ENCODE results near the gene PHKA1.
A peak's percentile ranks its signal among the peaks of the same experiment; 100 is the strongest.
"Not testable (repeated sequence)": the region's sequence is repeated elsewhere in the genome, so short reads cannot be mapped to it uniquely, and the experiment has no call there.

Gene PHKA1

DNA sequence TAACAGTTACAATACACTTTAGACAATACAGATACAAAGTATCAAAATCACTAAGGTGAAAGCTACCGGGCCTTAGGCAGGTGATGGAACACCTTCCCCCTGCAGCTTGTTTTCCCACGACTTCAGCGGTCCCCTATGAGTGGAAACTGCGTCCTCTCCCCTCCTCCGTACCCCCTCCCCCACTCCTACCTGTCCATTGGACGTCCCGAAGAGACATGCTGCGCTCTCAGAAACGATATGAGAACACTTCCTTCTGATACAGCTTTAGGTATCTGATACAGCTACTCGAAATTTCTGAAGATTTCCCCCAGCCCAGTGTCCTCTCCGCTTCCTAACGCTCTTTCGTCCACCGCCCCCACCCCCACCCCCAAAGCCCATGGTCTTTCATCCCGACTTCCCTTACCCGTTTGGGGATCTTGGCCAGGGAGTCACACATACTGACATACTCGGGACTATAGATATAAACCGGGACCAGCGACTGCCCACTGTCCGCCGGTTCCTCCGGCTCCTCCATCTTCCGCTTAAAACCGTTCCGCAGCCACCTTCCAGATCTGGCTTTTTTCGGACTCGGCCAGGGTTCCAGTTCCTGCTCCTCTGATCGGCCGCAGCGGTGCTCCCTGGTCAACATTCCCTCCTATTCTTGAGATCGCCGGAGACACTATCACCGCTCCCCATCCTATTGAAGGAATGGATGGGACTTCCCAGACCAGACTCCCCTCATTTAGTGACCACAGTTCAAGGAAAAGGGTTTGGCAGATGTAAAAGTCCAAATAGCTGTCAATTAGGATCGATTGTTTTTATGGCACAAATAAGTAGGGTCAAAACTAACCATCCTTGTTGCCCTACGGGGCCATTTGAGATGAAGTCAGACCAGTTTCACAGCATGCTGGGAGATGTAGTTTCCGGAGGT lies 141.6 kb downstream of the PHKA1 start, which contains the start of gene HDAC8:
TSS of gene HDAC8 (minus strand) at position 596 of the 910 bp plus-strand sequence. CDS start at position 514, 82 bp downstream.
- DNase-seq: peak; percentile 1 to 89 (median 30)

DNA sequence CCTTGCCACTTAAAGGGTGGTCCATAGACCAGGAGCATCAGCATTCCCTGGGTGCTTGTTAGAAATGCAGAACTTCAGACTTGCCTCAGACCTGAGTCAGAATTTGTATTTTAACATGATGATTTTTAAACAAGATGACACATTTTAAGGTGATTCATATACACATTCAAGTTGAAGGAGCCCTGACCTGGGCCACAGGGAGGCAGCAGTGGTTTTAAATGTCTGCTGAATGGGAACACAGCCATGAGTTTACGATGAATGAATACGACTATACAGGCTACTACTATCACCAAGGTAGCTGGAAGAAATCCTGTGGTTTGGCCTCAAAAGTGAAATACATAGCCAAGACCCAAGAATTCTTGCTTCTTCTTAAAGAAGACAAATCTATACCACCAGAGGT lies 144.3 kb downstream of the PHKA1 start:
- no peak for DNase-seq

DNA sequence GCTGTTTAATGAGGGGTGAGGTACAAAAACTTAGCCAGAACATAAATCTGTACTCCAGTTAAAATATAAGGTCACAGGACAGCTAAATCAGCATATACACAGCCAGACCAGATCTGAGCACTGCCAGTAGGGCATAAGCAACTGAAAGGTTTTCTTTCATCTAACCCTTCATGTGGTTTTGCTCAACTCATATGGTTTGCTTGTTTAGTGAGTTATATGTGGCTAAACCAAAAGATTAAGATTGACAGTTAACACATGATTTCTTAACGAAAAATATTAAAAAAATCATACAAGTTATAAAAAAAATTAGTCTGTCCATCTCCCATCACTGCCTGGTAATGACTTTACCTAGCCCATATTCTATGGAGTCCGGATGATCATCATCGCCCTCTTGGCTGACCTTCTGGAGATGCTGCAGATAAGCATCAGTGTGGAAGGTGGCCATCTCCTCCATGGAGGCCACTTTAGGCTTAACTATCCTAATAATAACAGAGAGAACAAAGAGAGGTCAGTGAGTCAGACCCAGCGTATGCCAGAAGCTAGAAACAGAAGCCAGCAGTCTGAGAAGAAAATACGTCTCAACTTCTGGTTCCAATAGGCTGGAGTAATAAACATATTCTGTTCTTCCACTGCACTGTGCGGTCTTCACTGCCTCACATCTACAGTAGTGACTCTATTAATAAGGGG lies 145.6 kb downstream of the PHKA1 start:
- DNase-seq: no peak

DNA sequence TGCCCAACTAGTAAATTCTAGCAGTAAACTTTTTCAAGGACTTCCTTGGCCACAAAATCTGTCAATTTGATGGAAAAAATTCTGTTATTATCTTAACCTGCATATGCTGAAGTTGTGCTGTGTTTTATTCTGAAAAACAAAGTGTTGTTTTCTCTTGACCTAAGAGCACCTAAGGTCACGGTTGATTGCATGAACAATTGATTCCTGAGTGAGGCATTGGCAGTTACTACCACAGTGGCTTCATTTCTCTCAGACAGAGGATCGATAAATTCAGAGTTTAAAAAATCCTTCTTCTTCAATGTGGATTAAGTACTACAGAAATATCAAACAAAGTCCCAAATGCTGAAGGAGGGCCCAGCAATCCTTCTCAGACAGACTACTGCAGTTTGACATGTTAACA lies 147.7 kb downstream of the PHKA1 start:
- no peak for DNase-seq

DNA sequence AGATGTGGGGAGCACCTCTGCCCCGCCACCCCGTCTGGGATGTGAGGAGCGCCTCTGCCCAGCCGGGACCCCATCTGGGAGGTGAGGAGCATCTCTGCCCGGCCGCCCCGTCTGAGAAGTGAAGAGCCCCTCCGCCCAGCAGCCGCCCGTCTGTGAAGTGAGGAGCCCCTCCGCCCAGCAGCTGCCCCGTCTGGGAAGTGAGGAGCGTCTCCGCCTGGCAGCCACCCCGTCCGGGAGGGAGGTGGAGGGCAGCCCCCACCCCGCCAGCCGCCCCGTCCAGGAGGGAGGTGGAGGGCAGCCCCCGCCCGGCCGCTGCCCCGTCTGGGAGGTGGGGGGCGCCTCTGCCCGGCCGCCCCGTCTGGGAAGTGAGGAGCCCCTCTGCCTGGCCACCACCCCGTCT lies 154.5 kb downstream of the PHKA1 start:
- not testable (repeated sequence) for DNase-seq

DNA sequence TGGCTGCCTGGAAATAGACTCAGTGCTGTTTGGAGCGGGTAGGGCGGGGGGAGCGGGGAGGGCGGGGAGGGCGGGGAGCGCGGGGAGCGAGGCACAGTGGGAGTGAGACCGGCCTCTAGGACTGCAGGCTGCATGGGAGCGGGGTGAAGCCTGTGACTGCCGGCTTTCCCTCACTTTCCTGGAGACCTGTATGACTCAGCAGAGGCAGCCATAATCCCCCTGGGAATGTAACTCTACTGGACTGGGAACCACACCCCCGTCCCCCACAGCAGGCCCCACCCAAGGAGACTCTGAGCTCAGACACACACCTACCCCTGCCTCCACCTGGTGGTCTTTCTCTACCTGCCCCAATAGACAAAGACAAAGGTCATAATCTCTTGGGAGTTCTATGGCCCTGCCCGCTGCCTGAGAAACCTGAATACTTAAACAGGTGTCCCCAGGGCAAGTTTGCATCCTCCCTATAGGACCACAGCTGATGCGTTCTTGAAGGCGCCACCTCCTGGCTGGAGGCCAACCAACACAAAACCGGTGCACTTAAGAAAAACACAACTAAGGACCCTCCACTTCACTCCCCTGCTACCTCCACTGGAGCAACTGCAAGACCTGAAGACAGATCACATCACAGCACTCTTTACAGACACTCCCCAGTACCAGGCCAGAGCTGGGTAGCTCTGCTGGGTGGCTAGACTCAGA lies 159.5 kb downstream of the PHKA1 start:
- peak in 1 of 51 donors; percentile 0 for DNase-seq

DNA sequence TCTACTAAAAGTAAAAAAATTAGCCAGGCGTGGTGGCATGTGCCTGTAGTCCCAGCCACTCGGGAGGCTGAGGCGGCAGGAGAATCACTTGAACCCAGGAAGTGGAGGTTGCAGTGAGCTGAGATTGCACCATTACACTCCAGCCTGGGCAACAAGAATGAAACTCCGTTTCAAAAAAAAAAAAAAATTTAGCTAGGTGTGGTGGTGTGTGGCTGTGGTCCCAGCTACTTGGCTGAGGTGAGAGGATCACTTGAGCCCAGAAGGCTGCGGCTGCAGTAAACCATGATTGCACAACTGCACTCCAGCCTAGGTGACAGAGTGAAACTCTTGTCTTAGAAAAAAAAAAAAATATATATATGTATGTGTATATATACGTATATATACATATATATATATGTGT lies 161.7 kb downstream of the PHKA1 start:
- DNase-seq: not testable (repeated sequence)

DNA sequence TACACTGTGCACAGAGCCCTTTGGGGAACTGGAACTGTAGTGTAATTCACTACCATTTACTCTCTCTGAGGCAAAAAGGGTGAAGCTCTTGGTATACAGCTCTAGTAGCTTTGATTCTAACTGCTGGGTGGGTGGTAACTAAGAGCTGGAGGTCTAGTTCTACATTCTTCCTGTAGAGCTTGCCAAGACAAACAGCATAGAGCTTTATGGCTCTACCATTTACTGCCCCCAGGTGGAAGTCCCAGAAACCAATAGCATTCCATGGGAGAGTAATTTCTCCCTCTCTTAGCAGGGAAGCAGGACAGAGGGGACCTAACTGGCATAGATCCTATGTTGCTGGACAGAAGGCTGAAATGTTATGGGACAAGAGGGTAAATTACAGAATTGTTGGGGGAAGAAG lies 168.1 kb downstream of the PHKA1 start:
- no peak for DNase-seq

DNA sequence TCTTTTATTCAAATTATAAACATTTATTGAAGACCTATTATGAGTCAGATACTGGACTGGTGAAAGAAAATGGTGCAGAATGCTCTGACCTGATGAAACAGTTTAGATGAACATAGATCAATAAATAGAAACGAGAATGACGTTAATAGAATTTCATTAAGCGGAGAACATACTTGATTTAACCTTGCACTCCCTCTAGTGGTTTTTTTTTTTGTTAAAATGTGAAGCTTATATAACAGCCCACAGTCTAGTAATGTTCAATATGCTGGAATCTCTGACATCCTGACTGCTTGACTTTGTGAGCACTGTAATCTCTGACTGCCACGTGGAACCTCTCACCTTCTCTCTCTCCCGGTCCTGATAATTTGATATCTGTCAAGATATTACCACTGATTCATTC lies 173.8 kb downstream of the PHKA1 start:
- DNase-seq: peak in 1 of 51 donors; percentile 5

DNA sequence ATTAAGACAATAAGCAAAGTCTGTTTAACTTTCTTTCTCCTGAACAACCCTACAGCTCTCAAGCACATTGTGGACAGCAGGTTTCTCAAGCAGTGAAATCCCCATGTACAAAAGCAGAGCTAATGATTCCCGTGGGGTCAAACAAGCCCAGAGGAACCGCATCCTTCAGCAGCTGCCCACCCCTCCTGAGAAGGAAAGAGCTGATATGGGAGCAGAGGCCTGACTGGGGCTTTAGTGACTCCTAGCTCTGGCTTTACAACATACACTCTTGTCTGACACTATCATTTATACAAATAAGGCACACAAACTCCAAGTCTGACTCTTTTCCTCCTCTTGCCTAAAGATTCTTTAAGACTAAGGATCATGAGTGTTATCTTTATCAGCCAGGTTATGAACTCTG lies 174.3 kb downstream of the PHKA1 start:
- DNase-seq: peak in 1 of 51 donors; percentile 3

DNA sequence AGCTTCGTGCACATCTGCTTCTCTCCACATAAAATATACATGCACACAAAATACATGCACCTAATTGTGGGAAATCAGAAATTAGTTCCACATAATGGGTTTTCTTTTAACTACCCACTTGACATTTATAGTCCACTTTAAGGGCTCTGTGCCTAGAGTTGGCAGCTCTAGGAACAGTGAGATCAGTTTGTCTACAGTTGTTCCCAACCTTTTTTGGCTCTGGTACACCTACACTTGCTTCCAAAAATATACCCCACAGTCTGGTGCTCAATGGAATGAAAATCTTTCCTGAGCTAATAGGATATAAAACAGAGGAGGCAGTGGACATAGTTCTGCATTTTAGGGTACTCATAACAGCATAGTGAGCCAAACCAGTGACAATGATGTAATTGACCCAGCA lies 177.6 kb downstream of the PHKA1 start:
- DNase-seq: no peak

DNA sequence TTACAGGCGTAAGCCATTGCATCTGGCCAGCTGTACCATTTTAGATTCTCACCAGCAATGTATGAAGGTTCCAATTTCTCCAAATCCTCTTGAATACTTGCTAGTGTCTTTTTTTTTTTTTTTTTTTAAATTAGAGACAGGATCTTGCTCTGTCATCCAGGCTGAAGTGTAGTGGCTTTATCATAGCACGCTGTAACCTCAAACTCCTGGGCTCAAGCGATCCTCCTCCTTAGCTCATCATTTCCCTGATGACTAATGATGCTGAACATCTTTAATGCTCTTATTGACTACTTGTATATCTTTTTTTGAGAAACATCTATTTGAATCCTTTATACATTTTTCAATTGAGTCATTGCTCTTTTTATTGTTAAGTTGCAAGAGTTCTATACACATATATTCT lies 181.7 kb downstream of the PHKA1 start:
- DNase-seq: no peak
